GM23338 (cell line): ENCODE measurements around the gene DNLZ. TPM values are rescaled to one million over a fixed set of nuclear protein-coding genes. Genes with fewer than 3 reads are reported as not detected.
A peak's percentile ranks its signal among the peaks of the same experiment; 100 is the strongest.

ENCODE experiments used
- ATAC-seq: fragments of 200-7000 bp; cut with Tn5 transposase; 3 replicates; pipeline ENCODE4 v1.9.1; 2020
- DNase-seq: peaks from one replicate; pipeline ENCODE4 v3.0.0-alpha.2; 2015; ENCODE audit warnings: low spot score
- H2AFZ ChIP-seq: fragments of 200-600 bp; sonication (generic); 2 replicates; pipeline ENCODE4 v1.8.0; 2016; ENCODE audit warnings: antibody characterized with exemption, mild to moderate bottlenecking, moderate library complexity
- H3F3A ChIP-seq: fragments of 200-600 bp; sonication (generic); replicated peaks from 2 replicates; pipeline ENCODE4 v1.8.0; 2017; ENCODE audit warnings: antibody characterized with exemption, mixed run types, low read depth
- H3K27ac ChIP-seq: fragments of 200-600 bp; sonication (generic); 2 replicates; pipeline ENCODE4 v1.6.1; 2016; ENCODE audit warnings: low read depth
- H3K27me3 ChIP-seq: fragments of 200-600 bp; sonication (generic); 2 replicates; pipeline ENCODE4 v1.8.0; 2016; ENCODE audit warnings: mild to moderate bottlenecking, mixed run types, moderate library complexity; ENCODE audit not compliant: insufficient read depth
- H3K36me3 ChIP-seq: fragments of 200-600 bp; sonication (generic); 2 replicates; pipeline ENCODE4 v1.8.0; 2016; ENCODE audit warnings: mild to moderate bottlenecking; ENCODE audit not compliant: insufficient read depth
- H3K4me1 ChIP-seq: fragments of 200-600 bp; sonication (generic); 2 replicates; pipeline ENCODE4 v1.8.0; 2016; ENCODE audit warnings: mild to moderate bottlenecking, moderate library complexity; ENCODE audit not compliant: insufficient read depth
- H3K4me2 ChIP-seq: fragments of 200-600 bp; sonication (generic); 2 replicates; pipeline ENCODE4 v1.7.1; 2017; ENCODE audit warnings: mixed run types
- H3K4me3 ChIP-seq: fragments of 200-600 bp; sonication (generic); 2 replicates; pipeline ENCODE4 v1.6.1; 2016; ENCODE audit warnings: mixed run types
- H3K79me2 ChIP-seq: fragments of 200-600 bp; sonication (generic); replicated peaks from 2 replicates; pipeline ENCODE4 v1.8.0; 2017; ENCODE audit warnings: mild to moderate bottlenecking; ENCODE audit not compliant: insufficient read depth
- H3K9me2 ChIP-seq: fragments of 200-600 bp; sonication (generic); 2 replicates; pipeline ENCODE4 v1.8.0; 2017; ENCODE audit not compliant: insufficient read depth
- H4K20me1 ChIP-seq: fragments of 200-600 bp; sonication (generic); replicated peaks from 2 replicates; pipeline ENCODE4 v1.8.0; 2017; ENCODE audit warnings: mild to moderate bottlenecking; ENCODE audit not compliant: insufficient read depth
- H3K27ac Mint-ChIP-seq: 2 replicates; pipeline ENCODE4 v1.8.0; 2020; ENCODE audit warnings: inconsistent platforms, mild to moderate bottlenecking, moderate library complexity, mixed read lengths
- H3K27me3 Mint-ChIP-seq: 3 replicates; pipeline ENCODE4 v1.8.0; 2022; ENCODE audit warnings: low read depth, mild to moderate bottlenecking, moderate library complexity, mixed read lengths, inconsistent platforms; ENCODE audit not compliant: insufficient read depth, poor library complexity
- H3K36me3 Mint-ChIP-seq: 3 replicates; pipeline ENCODE4 v1.8.0; 2021; ENCODE audit warnings: low read depth, mild to moderate bottlenecking, inconsistent platforms, moderate library complexity, mixed read lengths
- H3K4me1 Mint-ChIP-seq: 3 replicates; pipeline ENCODE4 v1.8.0; 2020; ENCODE audit warnings: mild to moderate bottlenecking, inconsistent platforms, mixed read lengths
- H3K4me3 Mint-ChIP-seq: 3 replicates; pipeline ENCODE4 v1.8.0; 2021; ENCODE audit warnings: moderate library complexity, mild to moderate bottlenecking, inconsistent platforms, mixed read lengths
- H3K9me3 Mint-ChIP-seq: 3 replicates; pipeline ENCODE4 v1.8.0; 2020; ENCODE audit warnings: moderate library complexity, mild to moderate bottlenecking, inconsistent platforms, mixed read lengths
- EZH2 ChIP-seq: fragments of 200-600 bp; sonication (generic); IDR thresholded peaks from one replicate; pipeline ENCODE4 v1.8.0; 2017; ENCODE audit warnings: antibody characterized with exemption, mild to moderate bottlenecking, low read depth; ENCODE audit not compliant: unreplicated experiment
- ZNF462 ChIP-seq: fragments of 250-450 bp; sonication (Bioruptor Pico); IDR thresholded peaks from 2 replicates; pipeline ENCODE4 v1.5.0; 2020; ENCODE audit warnings: mild to moderate bottlenecking, moderate library complexity
- polyA plus RNA-seq: library from polyadenylated mRNA; unstranded; fragments of >200 nt; fragmentation: Nextera tagmentation; extraction: Ambion mirVana; gene quantifications from 2 replicates; pipeline ENCODE4 v1.2.1, GENCODE V29; 2016
- total RNA-seq: library from RNA; depleted of rRNA; stranded (reverse); fragments of >200 nt; shearing (Covaris generic); gene quantifications from 2 replicates; pipeline ENCODE4 v1.2.3, GENCODE V29; 2014
- TF ChIP-seq, protein P1 (sequence below): IDR thresholded peaks from 2 replicates; pipeline ENCODE4 v1.6.1; 2016; ENCODE audit warnings: antibody characterized with exemption

The DNLZ gene
- total and polyA plus RNA-seq, 2 experiments from 2014 or later = 33.4 to 53.9 TPM

GRCh38 chr9:136363949-136364748 lies 605 bp upstream of the DNLZ start:
- Histone ChIP-seq H3K27ac (no peak overlapping the region), H3K9me2 (no peaks in the 10 kb centered on the region), H3K4me2 (peak overlapping the region; percentile 48; the same call in 1 of the 2 replicates), H2AFZ (no peak overlapping the region), H3F3A (no peaks in the 10 kb centered on the region), H3K4me1 (no peaks in the 10 kb centered on the region; the same call in 1 of the 2 replicates), H4K20me1 (no peaks in the 10 kb centered on the region), H3K79me2 (no peaks in the 10 kb centered on the region), H3K27me3 (no peaks in the 10 kb centered on the region), H3K4me3 (peak overlapping the region; percentile 77; the same call in 1 of the 2 replicates), H3K36me3 (no peaks in the 10 kb centered on the region)
- Mint-ChIP-seq H3K36me3 (no peaks in the 10 kb centered on the region), H3K27ac (no peak overlapping the region), H3K9me3 (no peaks in the 10 kb centered on the region), H3K4me3 (peak overlapping the region; percentile 69), H3K4me1 (peaks cover 9% of the 10 kb centered on the region; the same call in 1 of the 3 replicates), H3K27me3 (peaks cover 21% of the 10 kb centered on the region)
- TF ChIP-seq ZNF462 (CRISPR knock-in tag) = no peak
- TF ChIP-seq EZH2 = no peak
- TF ChIP-seq, protein P1, sequence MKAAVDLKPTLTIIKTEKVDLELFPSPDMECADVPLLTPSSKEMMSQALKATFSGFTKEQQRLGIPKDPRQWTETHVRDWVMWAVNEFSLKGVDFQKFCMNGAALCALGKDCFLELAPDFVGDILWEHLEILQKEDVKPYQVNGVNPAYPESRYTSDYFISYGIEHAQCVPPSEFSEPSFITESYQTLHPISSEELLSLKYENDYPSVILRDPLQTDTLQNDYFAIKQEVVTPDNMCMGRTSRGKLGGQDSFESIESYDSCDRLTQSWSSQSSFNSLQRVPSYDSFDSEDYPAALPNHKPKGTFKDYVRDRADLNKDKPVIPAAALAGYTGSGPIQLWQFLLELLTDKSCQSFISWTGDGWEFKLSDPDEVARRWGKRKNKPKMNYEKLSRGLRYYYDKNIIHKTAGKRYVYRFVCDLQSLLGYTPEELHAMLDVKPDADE = no peak
- DNase-seq = peak; percentile 65
- ATAC-seq = peak; percentile 27
